Liver (tissue), 9 donors: Measurements from ENCODE around the gene POFUT2. TPM values are rescaled to one million over a fixed set of nuclear protein-coding genes. Genes with fewer than 3 reads are reported as not detected.

Source experiments
- DNase-seq: peaks from one replicate; pipeline ENCODE4 v3.0.0-alpha.2; 2017; ENCODE audit warnings: low spot score
- H3K27ac ChIP-seq, 2 donors: one replicate each; pipeline ENCODE4 v1.7.0; 2013; ENCODE audit warnings: inconsistent platforms in 2 of 2, low read length in 2 of 2, control low read depth in 1 of 2, low read depth in 1 of 2, mild to moderate bottlenecking in 1 of 2
- H3K27me3 ChIP-seq, 4 donors: one replicate each; pipeline versions ENCODE4 v1.6.1 to v1.7.0; 2013; ENCODE audit warnings: low read length in 3 of 4, inconsistent platforms in 1 of 4, mild to moderate bottlenecking in 1 of 4, moderate library complexity in 1 of 4; ENCODE audit not compliant: control insufficient read depth in 4 of 4, insufficient read depth in 4 of 4
- H3K36me3 ChIP-seq, 4 donors: one replicate each; pipeline versions ENCODE4 v1.6.1 to v1.7.0; 2013; ENCODE audit warnings: low read length in 3 of 4, mild to moderate bottlenecking in 3 of 4, low read depth in 1 of 4, moderate library complexity in 1 of 4; ENCODE audit not compliant: control insufficient read depth in 4 of 4, insufficient read depth in 3 of 4
- H3K4me1 ChIP-seq, 4 donors: one replicate each; pipeline versions ENCODE4 v1.6.1 to v1.7.0; 2013; ENCODE audit warnings: low read length in 3 of 4, mild to moderate bottlenecking in 3 of 4, moderate library complexity in 1 of 4; ENCODE audit not compliant: control insufficient read depth in 4 of 4, insufficient read depth in 4 of 4
- H3K4me3 ChIP-seq, 3 donors: one replicate each; pipeline versions ENCODE4 v1.6.1 to v1.7.0; 2013; ENCODE audit warnings: low read length in 3 of 3, control low read depth in 1 of 3, low read depth in 1 of 3, mild to moderate bottlenecking in 1 of 3
- H3K9ac ChIP-seq, 2 donors: one replicate each; pipeline ENCODE4 v1.7.0; 2013; ENCODE audit warnings: low read length in 2 of 2, mild to moderate bottlenecking in 2 of 2, moderate library complexity in 2 of 2, control low read depth in 1 of 2, low read depth in 1 of 2
- H3K9me3 ChIP-seq, 4 donors: one replicate each; pipeline versions ENCODE4 v1.6.1 to v1.7.0; 2013; ENCODE audit warnings: low read length in 3 of 4; ENCODE audit not compliant: control insufficient read depth in 4 of 4
- EGR1 ChIP-seq, 2 donors: IDR thresholded peaks; 2 replicates each; pipeline ENCODE4 v1.6.1; 2016 to 2018; ENCODE audit warnings: antibody characterized with exemption in 2 of 2, low read depth in 2 of 2
- FOXA2 ChIP-seq: IDR thresholded peaks from 2 replicates; pipeline ENCODE4 v1.6.1; 2016; ENCODE audit warnings: antibody characterized with exemption
- GABPA ChIP-seq, 2 donors: IDR thresholded peaks in 1 of 2; conservative IDR thresholded peaks in 1 of 2; 2 replicates each; pipeline ENCODE4 v1.6.1; 2016; ENCODE audit warnings: antibody characterized with exemption in 2 of 2, mild to moderate bottlenecking in 1 of 2, moderate library complexity in 1 of 2
- HNF4G ChIP-seq: IDR thresholded peaks from 2 replicates; pipeline ENCODE4 v1.6.1; 2016; ENCODE audit warnings: antibody characterized with exemption
- NR2F2 ChIP-seq: IDR thresholded peaks from 2 replicates; pipeline ENCODE4 v1.6.1; 2016; ENCODE audit warnings: antibody characterized with exemption
- RAD21 ChIP-seq, 2 donors: IDR thresholded peaks; 2 replicates each; pipeline ENCODE4 v1.6.1; 2016; ENCODE audit warnings: antibody characterized with exemption in 2 of 2, mild to moderate bottlenecking in 2 of 2
- REST ChIP-seq: IDR thresholded peaks from 2 replicates; pipeline ENCODE4 v1.6.1; 2016; ENCODE audit warnings: antibody characterized with exemption, mild to moderate bottlenecking
- SP1 ChIP-seq: IDR thresholded peaks from 2 replicates; pipeline ENCODE4 v1.6.1; 2018; ENCODE audit warnings: antibody characterized with exemption, mild to moderate bottlenecking
- TAF1 ChIP-seq: conservative IDR thresholded peaks from 2 replicates; pipeline ENCODE4 v1.6.1; 2016; ENCODE audit warnings: antibody characterized with exemption, mild to moderate bottlenecking
- YY1 ChIP-seq: IDR thresholded peaks from 2 replicates; pipeline ENCODE4 v1.6.1; 2016; ENCODE audit warnings: antibody characterized with exemption, mild to moderate bottlenecking
- ZBTB33 ChIP-seq: IDR thresholded peaks from 2 replicates; pipeline ENCODE4 v1.6.1; 2016; ENCODE audit warnings: antibody characterized with exemption
- WGBS: extraction: QIAGEN DNeasy Blood & Tissue Kit; methylation state at CpG from one replicate; pipeline ENCODE4 v1.1.7; 2013; 5-methylcytosine and 5-hydroxymethylcytosine counted together
- polyA plus RNA-seq, 2 donors: library from polyadenylated mRNA; stranded (reverse) in 1 of 2; unstranded in 1 of 2; fragments of 200-250 nt in 1 of 2; fragments of >200 nt in 1 of 2; fragmentation: Nextera tagmentation in 1 of 2; extraction: Ambion mirVana in 1 of 2; gene quantifications; one replicate each; pipeline versions ENCODE4 v1.2.1 to v1.2.3, GENCODE V29; 2013 to 2015
- total RNA-seq, 2 donors: library from RNA; depleted of rRNA; stranded (reverse); fragments of >200 nt; gene quantifications; one replicate each; pipeline ENCODE4 v1.2.3, GENCODE V29; 2014
- TF ChIP-seq, protein P1 (sequence below): fragments of 150-350 bp; IDR thresholded peaks from 2 replicates; pipeline ENCODE4 v1.5.1; 2017; ENCODE audit warnings: improper control_type of control experiment, low read depth, low read length; ENCODE audit not compliant: missing input control
- TF ChIP-seq, protein P2 (sequence below): IDR thresholded peaks from 2 replicates; pipeline ENCODE4 v1.6.1; 2016; ENCODE audit warnings: antibody characterized with exemption
- TF ChIP-seq, protein P3 (sequence below): IDR thresholded peaks from 2 replicates; pipeline ENCODE4 v1.6.1; 2016; ENCODE audit warnings: antibody characterized with exemption
- donor health status: healthy.
- donor health status: healthy.
- donor health status: healthy.
- donor health status: healthy.
- donor health status: healthy.

POFUT2 gene
- total and polyA plus RNA-seq, 4 donors, result 3.3 to 15.6 (median 7.9) TPM

DNA sequence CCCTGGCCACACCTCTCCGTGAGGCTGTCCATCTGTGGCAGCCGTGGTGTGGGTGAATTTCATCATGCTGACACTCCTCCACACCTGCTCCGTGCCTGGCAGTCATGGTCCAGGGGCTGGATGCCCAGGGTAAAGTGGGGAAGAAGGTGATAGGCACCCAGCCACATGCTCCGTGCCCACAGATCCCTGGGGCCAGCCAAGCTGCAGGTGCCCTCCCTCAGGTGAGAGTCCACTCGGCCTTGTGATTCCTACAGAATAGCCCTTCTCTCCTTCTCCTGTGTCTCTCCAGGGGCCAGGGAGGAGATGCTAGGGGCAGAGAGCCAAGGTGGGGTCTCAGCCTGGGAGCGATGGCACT lies 16.8 kb upstream of the POFUT2 start:
- TF ChIP-seq HNF4G (no peak), EGR1 (IDR thresholded peaks at IDR 0.05; ENCODE audit: low read depth in 2 of 2) (no peak)
- TF ChIP-seq, protein P1, sequence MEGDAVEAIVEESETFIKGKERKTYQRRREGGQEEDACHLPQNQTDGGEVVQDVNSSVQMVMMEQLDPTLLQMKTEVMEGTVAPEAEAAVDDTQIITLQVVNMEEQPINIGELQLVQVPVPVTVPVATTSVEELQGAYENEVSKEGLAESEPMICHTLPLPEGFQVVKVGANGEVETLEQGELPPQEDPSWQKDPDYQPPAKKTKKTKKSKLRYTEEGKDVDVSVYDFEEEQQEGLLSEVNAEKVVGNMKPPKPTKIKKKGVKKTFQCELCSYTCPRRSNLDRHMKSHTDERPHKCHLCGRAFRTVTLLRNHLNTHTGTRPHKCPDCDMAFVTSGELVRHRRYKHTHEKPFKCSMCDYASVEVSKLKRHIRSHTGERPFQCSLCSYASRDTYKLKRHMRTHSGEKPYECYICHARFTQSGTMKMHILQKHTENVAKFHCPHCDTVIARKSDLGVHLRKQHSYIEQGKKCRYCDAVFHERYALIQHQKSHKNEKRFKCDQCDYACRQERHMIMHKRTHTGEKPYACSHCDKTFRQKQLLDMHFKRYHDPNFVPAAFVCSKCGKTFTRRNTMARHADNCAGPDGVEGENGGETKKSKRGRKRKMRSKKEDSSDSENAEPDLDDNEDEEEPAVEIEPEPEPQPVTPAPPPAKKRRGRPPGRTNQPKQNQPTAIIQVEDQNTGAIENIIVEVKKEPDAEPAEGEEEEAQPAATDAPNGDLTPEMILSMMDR, result no peak
- DNase-seq, result no peak
- Histone ChIP-seq H3K4me1 (peaks cover 11 to 39% (median 25%) of the 10 kb centered on the region in 4 donors), H3K4me3 (no peak overlapping the region), H3K9ac (no peak overlapping the region), H3K27ac (no peak overlapping the region), H3K9me3 (no peaks in the 10 kb centered on the region), H3K27me3 (no peaks in the 10 kb centered on the region), H3K36me3 (no peaks in the 10 kb centered on the region)
- 86% methylated on average over 6 of the region's 6 CpGs for WGBS

DNA sequence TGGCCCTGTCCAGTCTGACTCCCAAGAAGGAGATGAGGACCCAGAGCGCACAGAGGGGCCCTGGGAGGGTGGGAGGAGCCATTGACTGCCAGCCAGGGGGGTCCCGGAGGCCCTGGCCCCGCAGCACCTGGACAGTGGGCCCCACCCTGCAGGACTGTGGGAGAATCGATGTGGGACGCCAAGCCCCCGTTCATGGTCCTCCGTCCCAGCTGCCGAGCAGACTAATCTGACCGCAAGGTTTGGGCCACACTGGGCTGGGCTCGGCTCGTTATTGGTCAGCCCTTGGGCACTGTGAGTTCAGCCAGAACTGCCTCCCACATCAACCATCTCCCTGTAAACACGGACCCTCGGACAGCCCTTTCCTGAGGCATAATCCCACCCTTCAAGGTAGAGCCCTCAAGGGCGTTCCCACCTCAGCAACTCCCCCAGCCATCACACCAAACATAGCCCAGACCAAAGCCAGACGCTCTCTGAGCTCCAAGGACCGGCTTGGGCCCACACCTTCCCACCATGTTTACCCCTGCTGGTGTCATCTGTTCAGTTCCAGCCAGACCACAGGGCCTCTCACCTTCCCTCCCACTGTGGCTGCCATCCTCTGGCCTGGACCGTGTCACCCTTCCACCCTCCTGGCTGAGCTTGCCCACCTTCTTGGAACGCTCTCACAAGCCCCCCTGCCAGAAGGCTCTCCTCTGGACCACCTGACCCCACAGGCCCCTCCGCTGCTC lies 16.2 kb upstream of the POFUT2 start:
- WGBS, result 92% methylated on average over 19 of the region's 19 CpGs
- Histone ChIP-seq H3K27me3 (no peaks in the 10 kb centered on the region), H3K4me3 (no peak overlapping the region), H3K9ac (no peak overlapping the region), H3K9me3 (no peaks in the 10 kb centered on the region), H3K4me1 (peaks cover 11 to 38% (median 24%) of the 10 kb centered on the region in 4 donors), H3K27ac (no peak overlapping the region), H3K36me3 (no peaks in the 10 kb centered on the region)
- TF ChIP-seq REST (no peak), NR2F2 (no peak), RAD21 (IDR thresholded peaks at IDR 0.05) (no peak), TAF1 (no peak), SP1 (no peak), EGR1 (IDR thresholded peaks at IDR 0.05; ENCODE audit: low read depth in 2 of 2) (no peak)
- TF ChIP-seq, protein P2, sequence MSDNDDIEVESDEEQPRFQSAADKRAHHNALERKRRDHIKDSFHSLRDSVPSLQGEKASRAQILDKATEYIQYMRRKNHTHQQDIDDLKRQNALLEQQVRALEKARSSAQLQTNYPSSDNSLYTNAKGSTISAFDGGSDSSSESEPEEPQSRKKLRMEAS, result no peak
- TF ChIP-seq, protein P3, sequence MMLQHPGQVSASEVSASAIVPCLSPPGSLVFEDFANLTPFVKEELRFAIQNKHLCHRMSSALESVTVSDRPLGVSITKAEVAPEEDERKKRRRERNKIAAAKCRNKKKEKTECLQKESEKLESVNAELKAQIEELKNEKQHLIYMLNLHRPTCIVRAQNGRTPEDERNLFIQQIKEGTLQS, result no peak
- DNase-seq, result no peak

DNA sequence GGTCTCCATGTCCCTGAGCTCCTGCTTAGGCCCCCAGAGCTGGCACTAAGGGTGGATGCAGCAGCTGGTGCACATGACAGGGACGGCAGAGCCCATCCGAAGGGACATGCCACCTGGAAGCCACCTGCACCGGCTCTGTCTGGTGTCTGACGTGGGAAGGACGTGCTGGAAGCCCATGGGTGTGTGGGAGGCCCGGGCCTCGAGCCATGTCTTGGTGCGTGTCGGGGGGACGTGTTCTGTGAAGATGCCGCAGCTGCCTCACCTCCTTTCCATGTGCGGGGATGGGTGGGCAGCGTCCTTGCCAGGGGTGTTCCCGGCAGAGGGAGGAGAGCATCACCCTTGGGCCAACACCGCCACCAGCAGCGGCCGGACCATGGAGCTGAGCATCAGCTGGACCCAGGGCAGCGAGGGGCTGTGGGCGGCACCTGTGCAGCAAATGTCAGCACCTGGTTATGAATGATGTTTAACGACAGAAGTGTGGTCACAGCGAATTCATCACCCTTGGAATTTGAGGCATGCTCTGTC lies 15.5 kb upstream of the POFUT2 start:
- H3K9me3 ChIP-seq, result no peaks in the 10 kb centered on the region
- H3K4me3 ChIP-seq, result no peak overlapping the region
- no peaks in the 10 kb centered on the region for H3K27me3 ChIP-seq
- H3K36me3 ChIP-seq, result no peaks in the 10 kb centered on the region
- peaks cover 5 to 35% (median 18%) of the 10 kb centered on the region in 4 donors for H3K4me1 ChIP-seq
- TF ChIP-seq HNF4G, result no peak
- no peak for TF ChIP-seq ZBTB33
- TF ChIP-seq, protein P3, result no peak
- no peak for TF ChIP-seq GABPA (IDR thresholded peaks at IDR 0.05 in 1 of 2, conservative IDR thresholded peaks at IDR 0.05 in 1 of 2)
- TF ChIP-seq, protein P1, result no peak
- no peak for TF ChIP-seq NR2F2
- no peak for TF ChIP-seq FOXA2
- no peak for TF ChIP-seq EGR1 (IDR thresholded peaks at IDR 0.05; ENCODE audit: low read depth in 2 of 2)
- no peak for TF ChIP-seq YY1
- WGBS, result 93% methylated on average over 21 of the region's 21 CpGs
- H3K9ac ChIP-seq, result no peak overlapping the region
- no peak for DNase-seq
- peak overlapping the region; percentile 14 to 31 for H3K27ac ChIP-seq
